Fibroblast of lung (primary cell): ENCODE results near the gene LTBP2. TPM values are rescaled to one million over a fixed set of nuclear protein-coding genes. Genes with fewer than 3 reads are reported as not detected.

Source experiments
- DNase-seq, 2 donors: peaks; one replicate each; pipeline versions ENCODE4 v3.0.0 to v3.0.0-alpha.2; 2010; ENCODE audit warnings: low read depth in 2 of 2
- H2AFZ ChIP-seq: 2 replicates; pipeline ENCODE4 v1.5.1; 2012; ENCODE audit warnings: low read length, control low read depth, inconsistent platforms
- H3K27ac ChIP-seq: 2 replicates; pipeline ENCODE4 v1.5.1; 2011; ENCODE audit warnings: low read length, control low read depth; ENCODE audit not compliant: insufficient read depth
- H3K27me3 ChIP-seq: 2 replicates; pipeline ENCODE4 v1.5.1; 2011; ENCODE audit warnings: mild to moderate bottlenecking, low read length; ENCODE audit not compliant: control insufficient read depth, insufficient read depth
- H3K36me3 ChIP-seq: 2 replicates; pipeline ENCODE4 v1.5.1; 2011; ENCODE audit warnings: low read length; ENCODE audit not compliant: control insufficient read depth, insufficient read depth
- H3K4me1 ChIP-seq: 2 replicates; pipeline ENCODE4 v1.5.1; 2011; ENCODE audit warnings: low read length; ENCODE audit not compliant: control insufficient read depth, insufficient read depth; ENCODE audit errors: extremely low read depth
- H3K4me2 ChIP-seq: 2 replicates; pipeline ENCODE4 v1.5.1; 2011; ENCODE audit warnings: low read length, control low read depth; ENCODE audit not compliant: insufficient read depth; ENCODE audit errors: extremely low read depth
- H3K4me3 ChIP-seq, 4 experiments: fragments of 200-600 bp in 1 of 4; sonication (generic) in 1 of 4; replicated peaks in 1 of 4; 2 replicates each; pipeline ENCODE4 v1.5.1; 2011 to 2016; ENCODE audit warnings: low read length in 4 of 4, low read depth in 3 of 4, mild to moderate bottlenecking in 3 of 4, control low read depth in 2 of 4, inconsistent platforms in 1 of 4, mixed read lengths in 1 of 4; ENCODE audit not compliant: insufficient read depth in 1 of 4; ENCODE audit errors: control extremely low read depth in 1 of 4
- H3K79me2 ChIP-seq: 2 replicates; pipeline ENCODE4 v1.5.1; 2012; ENCODE audit warnings: mild to moderate bottlenecking, low read length, inconsistent platforms; ENCODE audit not compliant: control insufficient read depth, insufficient read depth
- H3K9ac ChIP-seq: 2 replicates; pipeline ENCODE4 v1.5.1; 2011; ENCODE audit warnings: mild to moderate bottlenecking, low read length, control low read depth; ENCODE audit not compliant: insufficient read depth
- H3K9me3 ChIP-seq: 2 replicates; pipeline ENCODE4 v1.5.1; 2012; ENCODE audit warnings: low read depth, low read length; ENCODE audit not compliant: control insufficient read depth, insufficient read depth
- H4K20me1 ChIP-seq: 2 replicates; pipeline ENCODE4 v1.5.1; 2011; ENCODE audit warnings: low read length; ENCODE audit not compliant: control insufficient read depth, insufficient read depth; ENCODE audit errors: extremely low read depth
- CTCF ChIP-seq, 2 donors: IDR thresholded peaks in 1 of 2; conservative IDR thresholded peaks in 1 of 2; 1 replicate in 1 of 2; 2 replicates in 1 of 2; pipeline ENCODE4 v1.5.1; 2011 to 2012; ENCODE audit warnings: low read length in 2 of 2, control low read depth in 1 of 2, inconsistent platforms in 1 of 2, low read depth in 1 of 2, mild to moderate bottlenecking in 1 of 2
- EZH2 ChIP-seq: IDR thresholded peaks from 2 replicates; pipeline ENCODE4 v1.5.1; 2012; ENCODE audit warnings: low read length, control low read depth, mild to moderate bottlenecking; ENCODE audit errors: missing control alignments
- polyA plus RNA-seq, 2 donors: library from polyadenylated mRNA; depleted of rRNA in 1 of 2; stranded (reverse) in 1 of 2; unstranded in 1 of 2; fragments of >200 nt; gene quantifications; 2 replicates each; pipeline ENCODE4 v1.2.1, GENCODE V29; 2011 to 2012; ENCODE audit warnings: missing spikeins in 1 of 2
- total RNA-seq: library from RNA; depleted of rRNA; stranded (reverse); fragments of >200 nt; gene quantifications from 2 replicates; pipeline ENCODE4 v1.2.1, GENCODE V29; 2014

Gene LTBP2
- total and polyA plus RNA-seq, 2 donors (not counting 1 experiment from before 2014, with no cell fraction given), result 108 to 514 TPM

- no peak overlapping the region for H3K4me3 ChIP-seq
- no peak overlapping the region for H3K27ac ChIP-seq
- H3K79me2 ChIP-seq, result no peaks in the 10 kb centered on the region
- TF ChIP-seq EZH2, result no peak
- TF ChIP-seq CTCF (conservative IDR thresholded peaks at IDR 0.05 in 1 of 2, IDR thresholded peaks at IDR 0.05 in 1 of 2; ENCODE audit: low read depth in 1 of 2, low read length in 2 of 2), result no peak
- H3K36me3 ChIP-seq, result no peaks in the 10 kb centered on the region
- H3K27me3 ChIP-seq, result no peaks in the 10 kb centered on the region
- H3K4me2 ChIP-seq, result no peak overlapping the region
- H2AFZ ChIP-seq, result no peak overlapping the region
- no peaks in the 10 kb centered on the region for H3K9me3 ChIP-seq
- DNase-seq, result peak in 1 of 2 donors; percentile 72
- H4K20me1 ChIP-seq, result no peaks in the 10 kb centered on the region
- peaks cover 12% of the 10 kb centered on the region for H3K4me1 ChIP-seq
- H3K9ac ChIP-seq, result no peak overlapping the region
Observed at GRCh38 chr14:74636424-74637177, 24.6 kb upstream of the LTBP2 start.

DNA sequence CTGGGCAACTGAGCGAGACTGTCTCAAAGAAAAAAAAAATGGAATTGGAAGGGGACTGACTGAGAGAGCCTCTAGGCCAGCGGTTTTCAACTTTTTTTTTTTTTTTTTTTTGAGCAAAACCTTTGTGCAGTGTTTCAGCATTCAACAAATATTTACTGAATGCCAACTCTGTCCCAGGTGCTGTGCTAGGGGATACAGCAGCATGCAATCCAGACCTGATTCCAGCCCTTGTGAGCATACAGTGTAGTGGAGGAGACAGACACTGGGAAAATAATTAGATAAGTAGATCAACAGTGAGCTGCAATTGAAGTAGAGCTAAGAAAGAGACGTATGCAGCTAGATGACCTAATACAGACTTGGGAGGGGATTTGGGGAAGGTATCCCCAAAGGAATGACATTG lies 23.8 kb upstream of the LTBP2 start:
- TF ChIP-seq EZH2 (no peak), CTCF (conservative IDR thresholded peaks at IDR 0.05 in 1 of 2, IDR thresholded peaks at IDR 0.05 in 1 of 2; ENCODE audit: low read depth in 1 of 2, low read length in 2 of 2) (no peak)
- DNase-seq, result no peak
- H2AFZ ChIP-seq, result no peak overlapping the region
- no peaks in the 10 kb centered on the region for H3K9me3 ChIP-seq
- H3K9ac ChIP-seq, result no peak overlapping the region
- no peak overlapping the region for H3K4me2 ChIP-seq
- no peaks in the 10 kb centered on the region for H3K79me2 ChIP-seq
- no peak overlapping the region for H3K4me3 ChIP-seq
- H4K20me1 ChIP-seq, result no peaks in the 10 kb centered on the region
- no peaks in the 10 kb centered on the region for H3K27me3 ChIP-seq
- H3K4me1 ChIP-seq, result peaks cover 12% of the 10 kb centered on the region
- H3K27ac ChIP-seq, result no peak overlapping the region
- H3K36me3 ChIP-seq, result no peaks in the 10 kb centered on the region

DNA sequence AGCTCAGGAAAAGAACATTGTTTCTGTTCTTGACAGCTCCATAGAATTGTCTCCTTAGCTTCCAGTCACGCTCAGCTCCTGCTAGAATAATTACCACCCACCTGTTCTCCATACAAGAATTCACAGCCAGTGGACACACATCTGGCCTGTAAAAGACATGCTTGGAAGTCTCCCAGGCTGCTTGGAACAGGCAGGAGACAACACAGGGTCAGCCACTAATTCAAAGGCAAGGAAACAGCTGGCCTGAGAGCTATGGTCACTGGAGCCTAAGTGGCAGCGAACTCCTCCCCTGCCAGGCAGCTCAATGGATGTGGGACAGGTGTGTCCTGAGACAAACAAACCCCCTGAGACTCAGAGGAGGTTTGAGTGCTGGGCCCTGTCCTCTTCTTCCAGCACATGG lies 22.9 kb upstream of the LTBP2 start:
- H3K36me3 ChIP-seq, result no peaks in the 10 kb centered on the region
- no peaks in the 10 kb centered on the region for H3K9me3 ChIP-seq
- H2AFZ ChIP-seq, result no peak overlapping the region
- H3K27me3 ChIP-seq, result no peaks in the 10 kb centered on the region
- H3K4me2 ChIP-seq, result no peak overlapping the region
- H3K4me3 ChIP-seq, result no peak overlapping the region
- peaks cover 12% of the 10 kb centered on the region for H3K4me1 ChIP-seq
- no peak overlapping the region for H3K27ac ChIP-seq
- no peak overlapping the region for H3K9ac ChIP-seq
- no peak for DNase-seq
- TF ChIP-seq CTCF (conservative IDR thresholded peaks at IDR 0.05 in 1 of 2, IDR thresholded peaks at IDR 0.05 in 1 of 2; ENCODE audit: low read depth in 1 of 2, low read length in 2 of 2) (no peak), EZH2 (no peak)
- no peaks in the 10 kb centered on the region for H3K79me2 ChIP-seq
- no peaks in the 10 kb centered on the region for H4K20me1 ChIP-seq
